OCI-LY7 (cell line): ENCODE results near the gene GPLD1. TPM values are rescaled to one million over a fixed set of nuclear protein-coding genes. Genes with fewer than 3 reads are reported as not detected.

Source experiments
- BruUV-seq: library from RNA; stranded (reverse); fragments of 400-500 nt; replicated peaks from 2 replicates; lab custom pipeline; 2021; lab: Mats Ljungman, UMichigan
- CTCF ChIA-PET: fragments of 300-600 bp; sonication (Branson Sonifier 250); formaldehyde crosslinking; loops from one replicate; lab custom pipeline; 2022; ENCODE audit warnings: antibody characterized with exemption; ENCODE audit not compliant: unreplicated experiment; lab: Charles Lee
- POLR2A ChIA-PET: fragments of 300-600 bp; sonication (Branson Sonifier 250); formaldehyde crosslinking; loops from one replicate; lab custom pipeline; 2022; ENCODE audit warnings: antibody characterized with exemption; lab: Charles Lee
- DNase-seq: peaks from one replicate; pipeline ENCODE4 v3.0.0-alpha.2; 2015; ENCODE audit warnings: low spot score
- H2AFZ ChIP-seq: fragments of 200-600 bp; sonication (generic), shearing (Covaris generic); 2 replicates; pipeline ENCODE4 v1.6.1; 2014; ENCODE audit warnings: mild to moderate bottlenecking, antibody characterized with exemption, low read length, moderate library complexity
- H3K27ac ChIP-seq: fragments of 200-600 bp; sonication (generic); 2 replicates; pipeline ENCODE4 v1.5.1; 2014; ENCODE audit warnings: mixed run types, low read depth, mild to moderate bottlenecking, moderate library complexity, low read length, inconsistent platforms; ENCODE audit not compliant: poor library complexity, severe bottlenecking
- H3K36me3 ChIP-seq: fragments of 200-600 bp; sonication (generic); 2 replicates; pipeline ENCODE4 v1.6.1; 2014; ENCODE audit warnings: mild to moderate bottlenecking, antibody characterized with exemption, low read length, moderate library complexity, mixed read lengths; ENCODE audit not compliant: insufficient read depth
- H3K4me1 ChIP-seq: fragments of 200-600 bp; sonication (generic); 2 replicates; pipeline ENCODE4 v1.5.1; 2014; ENCODE audit warnings: mild to moderate bottlenecking, low read length; ENCODE audit not compliant: insufficient read depth, poor library complexity, severe bottlenecking
- H3K4me2 ChIP-seq: fragments of 200-600 bp; sonication (generic); 2 replicates; pipeline ENCODE4 v1.6.1; 2014; ENCODE audit warnings: mild to moderate bottlenecking, low read length
- H3K4me3 ChIP-seq: fragments of 200-600 bp; sonication (generic); 2 replicates; pipeline ENCODE4 v1.5.1; 2014; ENCODE audit warnings: mild to moderate bottlenecking, low read depth, low read length; ENCODE audit not compliant: poor library complexity, severe bottlenecking
- H3K79me2 ChIP-seq: fragments of 200-600 bp; sonication (generic); 2 replicates; pipeline ENCODE4 v1.6.1; 2016; ENCODE audit warnings: low read depth, mild to moderate bottlenecking, low read length, moderate library complexity, mixed read lengths; ENCODE audit not compliant: insufficient read depth
- H3K9me2 ChIP-seq: fragments of 200-600 bp; sonication (generic); 2 replicates; pipeline ENCODE4 v1.6.1; 2016; ENCODE audit warnings: mild to moderate bottlenecking, low read length, mixed read lengths; ENCODE audit not compliant: insufficient read depth
- H3K9me3 ChIP-seq: fragments of 200-600 bp; sonication (generic); 2 replicates; pipeline ENCODE4 v1.6.1; 2014; ENCODE audit warnings: mild to moderate bottlenecking, mixed run types, low read length, mixed read lengths
- H4K20me1 ChIP-seq: fragments of 200-600 bp; sonication (generic); 2 replicates; pipeline ENCODE4 v1.6.1; 2014; ENCODE audit warnings: mild to moderate bottlenecking, antibody characterized with exemption, low read length, moderate library complexity, mixed read lengths; ENCODE audit not compliant: insufficient read depth
- EZH2phosphoT487 ChIP-seq: fragments of 200-600 bp; sonication (generic); IDR thresholded peaks from 2 replicates; pipeline ENCODE4 v1.6.1; 2018; ENCODE audit warnings: low read depth, borderline replicate concordance, mild to moderate bottlenecking, mixed run types, antibody characterized with exemption, low read length, moderate library complexity, mixed read lengths
- intact Hi-C: fragments of 100-400 bp; cut with micrococcal nuclease; formaldehyde crosslinking; loops from one replicate; pipeline ENCODE4 v1.10.0; 2022; ENCODE audit not compliant: unreplicated experiment
- total RNA-seq, 2 experiments: library from RNA; depleted of rRNA in 1 of 2; stranded (reverse); fragments of >200 nt in 1 of 2; shearing (Covaris generic) in 1 of 2; gene quantifications; 2 replicates each; pipeline ENCODE4 v1.2.3, GENCODE V29; 2014 to 2022
- TF ChIP-seq, protein P1 (sequence below): fragments of 200-600 bp; sonication (generic); conservative IDR thresholded peaks from 2 replicates; pipeline ENCODE4 v1.5.1; 2014; ENCODE audit warnings: mild to moderate bottlenecking, antibody characterized with exemption, low read length, moderate library complexity, mixed read lengths

Gene GPLD1
- total RNA-seq, 2 experiments from 2014 or later = 55.6 to 60.7 TPM

DNA sequence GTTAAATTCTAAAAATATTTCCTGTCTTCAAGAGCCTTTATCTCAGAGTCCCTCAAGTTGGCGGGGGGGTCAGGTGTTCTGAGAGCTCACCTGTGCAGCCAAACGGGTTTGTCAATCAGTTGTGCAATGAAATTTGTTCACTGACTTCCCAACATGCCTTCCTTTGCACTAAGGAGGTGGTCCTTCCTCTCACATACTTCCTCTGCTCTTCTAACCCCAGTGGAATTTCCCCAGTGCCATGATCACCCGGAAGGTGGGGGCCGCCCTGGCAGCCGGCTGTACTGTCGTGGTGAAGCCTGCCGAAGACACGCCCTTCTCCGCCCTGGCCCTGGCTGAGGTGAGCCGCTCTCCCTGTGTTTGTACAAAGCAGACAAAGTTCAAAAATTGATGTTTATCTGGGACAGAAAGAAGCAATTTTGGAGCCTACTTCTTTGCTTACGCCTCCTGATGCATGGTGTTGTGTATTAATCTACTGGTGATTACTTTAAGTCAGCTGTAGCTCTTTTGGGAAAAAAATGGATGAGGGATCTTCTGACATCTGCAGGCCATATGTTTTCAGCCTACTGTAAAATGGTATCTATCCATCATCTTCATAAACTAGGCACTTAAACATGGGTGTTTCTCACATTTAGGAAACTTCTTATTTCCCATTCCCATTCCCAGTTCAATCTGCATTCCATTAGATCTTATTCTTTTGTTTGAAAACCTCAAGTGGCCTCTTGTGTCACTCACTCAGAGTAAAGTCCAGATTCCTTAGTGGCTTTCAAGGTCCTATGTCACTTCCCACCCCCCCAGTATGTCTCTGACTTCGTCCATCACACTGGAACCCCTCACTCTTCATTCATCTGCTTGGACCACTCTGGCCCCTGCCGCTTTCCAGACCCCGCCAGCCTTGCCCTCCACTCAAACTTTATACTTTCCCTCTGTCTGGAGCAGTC lies 15.5 kb upstream of the GPLD1 start:
- H2AFZ ChIP-seq = no peak overlapping the region
- H3K27ac ChIP-seq = no peak overlapping the region
- DNase-seq = no peak
- H4K20me1 ChIP-seq = no peaks in the 10 kb centered on the region
- peaks cover 78% of the 10 kb centered on the region for H3K36me3 ChIP-seq
- H3K4me3 ChIP-seq = no peak overlapping the region
- TF ChIP-seq, protein P1, sequence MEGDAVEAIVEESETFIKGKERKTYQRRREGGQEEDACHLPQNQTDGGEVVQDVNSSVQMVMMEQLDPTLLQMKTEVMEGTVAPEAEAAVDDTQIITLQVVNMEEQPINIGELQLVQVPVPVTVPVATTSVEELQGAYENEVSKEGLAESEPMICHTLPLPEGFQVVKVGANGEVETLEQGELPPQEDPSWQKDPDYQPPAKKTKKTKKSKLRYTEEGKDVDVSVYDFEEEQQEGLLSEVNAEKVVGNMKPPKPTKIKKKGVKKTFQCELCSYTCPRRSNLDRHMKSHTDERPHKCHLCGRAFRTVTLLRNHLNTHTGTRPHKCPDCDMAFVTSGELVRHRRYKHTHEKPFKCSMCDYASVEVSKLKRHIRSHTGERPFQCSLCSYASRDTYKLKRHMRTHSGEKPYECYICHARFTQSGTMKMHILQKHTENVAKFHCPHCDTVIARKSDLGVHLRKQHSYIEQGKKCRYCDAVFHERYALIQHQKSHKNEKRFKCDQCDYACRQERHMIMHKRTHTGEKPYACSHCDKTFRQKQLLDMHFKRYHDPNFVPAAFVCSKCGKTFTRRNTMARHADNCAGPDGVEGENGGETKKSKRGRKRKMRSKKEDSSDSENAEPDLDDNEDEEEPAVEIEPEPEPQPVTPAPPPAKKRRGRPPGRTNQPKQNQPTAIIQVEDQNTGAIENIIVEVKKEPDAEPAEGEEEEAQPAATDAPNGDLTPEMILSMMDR = no peak
- TF ChIP-seq EZH2phosphoT487 = no peak
- no TSS peak for BruUV-seq
- H3K4me1 ChIP-seq = peaks cover 27% of the 10 kb centered on the region
- POLR2A ChIA-PET = no interaction called here
- H3K9me2 ChIP-seq = no peaks in the 10 kb centered on the region
- intact Hi-C loops = no loop called here
- no peak overlapping the region for H3K4me2 ChIP-seq
- H3K79me2 ChIP-seq = no peaks in the 10 kb centered on the region
- H3K9me3 ChIP-seq = peaks cover 16% of the 10 kb centered on the region; the same call in 1 of the 2 replicates
- CTCF ChIA-PET = no interaction called here

DNA sequence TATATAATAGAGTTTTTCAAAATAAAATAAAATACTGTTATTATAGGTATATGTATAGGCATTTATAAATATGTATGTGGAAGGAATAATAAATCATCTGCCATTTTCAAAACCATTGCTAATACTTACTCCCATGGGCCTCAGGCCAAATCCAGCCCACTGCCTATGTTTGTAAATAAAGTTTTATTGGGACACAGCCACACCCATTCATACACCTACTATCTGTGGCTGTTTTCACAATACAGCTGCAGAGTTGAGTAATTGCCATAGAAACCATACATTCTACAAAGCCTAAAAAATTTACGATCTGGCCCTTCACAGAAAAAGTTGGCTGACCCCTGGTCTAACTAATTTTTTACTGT lies 14.9 kb upstream of the GPLD1 start:
- DNase-seq = no peak
- peaks cover 33% of the 10 kb centered on the region for H3K4me1 ChIP-seq
- H3K4me3 ChIP-seq = no peak overlapping the region
- peaks cover 16% of the 10 kb centered on the region; the same call in 1 of the 2 replicates for H3K9me3 ChIP-seq
- intact Hi-C loops = no loop called here
- no peak overlapping the region for H3K4me2 ChIP-seq
- H3K79me2 ChIP-seq = no peaks in the 10 kb centered on the region
- peaks cover 72% of the 10 kb centered on the region for H3K36me3 ChIP-seq
- no peak overlapping the region for H3K27ac ChIP-seq
- POLR2A ChIA-PET = no interaction called here
- TF ChIP-seq EZH2phosphoT487 = no peak
- TF ChIP-seq, protein P1 = no peak
- CTCF ChIA-PET = interaction anchor here (0.5 kb wide), 1 partner anchor 18 kb away, joined by 3 read pairs; no protein-coding TSS in a partner anchor
- BruUV-seq = no TSS peak
- H3K9me2 ChIP-seq = no peaks in the 10 kb centered on the region
- no peak overlapping the region for H2AFZ ChIP-seq
- no peaks in the 10 kb centered on the region for H4K20me1 ChIP-seq

DNA sequence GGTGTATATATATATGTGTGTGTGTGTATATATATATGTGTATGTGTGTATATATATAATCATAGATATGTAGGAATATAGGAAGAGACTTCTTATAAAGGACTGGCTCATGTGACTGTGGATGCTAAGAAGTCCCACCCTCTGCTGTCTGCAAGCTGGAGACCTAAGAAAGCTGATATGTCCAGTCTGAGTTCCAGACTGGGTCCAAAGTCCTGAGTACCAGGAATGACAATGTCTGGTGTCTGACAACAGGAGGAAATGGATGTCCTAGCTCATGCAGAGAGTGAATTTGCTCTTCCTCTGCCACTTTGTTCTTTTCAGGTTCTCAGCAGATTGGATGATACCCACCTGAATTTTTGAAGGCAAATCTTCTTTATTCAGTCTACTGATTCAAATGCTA lies 12.5 kb upstream of the GPLD1 start:
- Histone ChIP-seq H3K27ac (no peak overlapping the region), H3K79me2 (peaks cover 10% of the 10 kb centered on the region; the same call in 1 of the 2 replicates), H3K4me3 (no peak overlapping the region), H4K20me1 (no peaks in the 10 kb centered on the region), H2AFZ (no peak overlapping the region), H3K9me3 (peaks cover 17% of the 10 kb centered on the region), H3K36me3 (peaks cover 65% of the 10 kb centered on the region), H3K9me2 (no peaks in the 10 kb centered on the region), H3K4me1 (peaks cover 53% of the 10 kb centered on the region), H3K4me2 (no peak overlapping the region)
- ChIA-PET POLR2A (interaction anchor here (13.6 kb wide), 1 partner anchor 16 kb away, joined by 586 read pairs; no protein-coding TSS in a partner anchor), CTCF (interaction anchor here (1.1 to 1.7 kb wide), 3 partner anchors 12 to 20 kb away, joined by 4 to 13 read pairs (median 5); no protein-coding TSS in a partner anchor)
- BruUV-seq = no TSS peak
- DNase-seq = no peak
- TF ChIP-seq EZH2phosphoT487 = no peak
- TF ChIP-seq, protein P1 = no peak
- intact Hi-C loops = no loop called here
